ENCODE measurements around the gene FAM89A.
A peak's percentile ranks its signal among the peaks of the same experiment; 100 is the strongest.
"Not testable (repeated sequence)": the region's sequence is repeated elsewhere in the genome, so short reads cannot be mapped to it uniquely, and the experiment has no call there.

Gene FAM89A

DNA sequence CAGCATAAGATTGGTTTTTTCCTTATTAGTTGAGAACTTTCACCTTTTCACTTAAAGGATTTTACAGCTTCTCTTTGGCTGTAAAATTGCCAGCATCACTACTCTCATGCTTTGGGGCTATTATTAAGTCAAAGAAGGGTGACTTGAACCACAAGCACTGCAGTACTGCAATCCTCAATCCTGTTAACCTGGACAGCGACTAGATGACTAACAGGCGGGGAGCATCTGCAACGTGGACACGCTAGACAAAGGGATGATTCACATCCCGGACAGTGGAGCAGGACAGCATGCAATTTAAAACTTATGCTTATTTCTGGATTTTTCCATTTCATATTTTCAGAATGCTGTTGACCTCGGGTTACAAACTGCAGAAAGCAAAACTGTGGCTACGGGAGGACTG, 53.1 kb downstream of the FAM89A start:
- no peak for DNase-seq

- no peak for DNase-seq
These were observed 54.3 kb downstream of the FAM89A start for GRCh38 chr1:230985711-230986110.

- DNase-seq = not testable (repeated sequence)
These were observed 55.2 kb downstream of the FAM89A start for GRCh38 chr1:230984622-230985515.

- no peak for DNase-seq
These were observed 56.2 kb downstream of the FAM89A start for GRCh38 chr1:230983811-230984210.

- DNase-seq = no peak
These were observed 57.4 kb downstream of the FAM89A start for GRCh38 chr1:230982696-230983095.

- no peak for DNase-seq
These were observed 60.1 kb downstream of the FAM89A start for GRCh38 chr1:230979952-230980351.

GRCh38 chr1:230979389-230979716, 60.7 kb downstream of the FAM89A start:
- DNase-seq = no peak

DNA sequence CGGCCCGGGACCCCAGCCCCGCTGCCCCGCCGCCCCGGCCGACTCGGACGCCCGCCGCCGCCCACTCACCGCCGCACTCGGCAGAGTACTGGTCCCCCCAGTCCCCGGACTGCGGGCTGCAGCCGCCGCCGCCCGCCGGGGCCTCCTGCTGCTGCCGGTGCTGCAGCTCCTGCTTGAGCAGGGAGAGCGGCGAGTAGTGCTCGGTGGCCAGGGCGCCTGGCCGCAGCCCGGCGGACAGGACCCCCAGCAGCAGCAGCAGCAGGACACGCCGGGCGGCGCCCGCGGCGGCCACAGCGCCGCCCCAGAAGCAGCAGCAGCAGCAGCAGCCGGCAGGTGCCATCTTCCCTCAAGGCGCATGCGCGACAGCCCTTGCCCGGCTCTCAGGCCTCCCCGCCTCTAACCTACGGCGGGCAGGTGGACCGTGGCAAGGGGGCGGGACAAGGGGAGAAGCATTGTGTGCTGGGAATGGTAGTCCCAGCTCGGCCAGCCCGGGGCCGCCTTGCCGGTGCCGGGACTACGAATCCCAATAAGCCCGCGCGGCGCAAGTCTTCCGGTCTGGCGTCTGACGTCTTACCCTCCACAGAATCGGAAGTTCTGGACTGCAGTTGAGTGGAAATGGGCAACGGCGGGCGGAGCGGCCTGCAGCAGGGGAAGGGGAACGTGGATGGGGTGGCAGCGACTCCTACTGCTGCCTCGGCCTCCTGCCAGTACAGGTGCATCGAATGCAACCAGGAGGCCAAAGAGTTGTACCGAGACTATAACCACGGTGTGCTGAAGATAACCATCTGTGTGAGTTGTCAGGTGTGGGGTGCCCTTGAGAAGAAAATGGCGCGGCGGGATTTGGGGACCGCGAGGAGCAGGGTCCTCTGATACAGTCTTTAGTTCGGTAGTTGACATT, 61.3 kb downstream of the FAM89A start, which contains the start of the genes ARV1 and TTC13:
TSS of gene ARV1 (plus strand) at position 604 of the 898 bp plus-strand sequence. CDS start at position 616, 12 bp downstream.
TSS of gene TTC13 (minus strand) at position 371 of the 898 bp plus-strand sequence. CDS start at position 340, 31 bp downstream.
- peak; percentile 99 to 100 for DNase-seq

DNA sequence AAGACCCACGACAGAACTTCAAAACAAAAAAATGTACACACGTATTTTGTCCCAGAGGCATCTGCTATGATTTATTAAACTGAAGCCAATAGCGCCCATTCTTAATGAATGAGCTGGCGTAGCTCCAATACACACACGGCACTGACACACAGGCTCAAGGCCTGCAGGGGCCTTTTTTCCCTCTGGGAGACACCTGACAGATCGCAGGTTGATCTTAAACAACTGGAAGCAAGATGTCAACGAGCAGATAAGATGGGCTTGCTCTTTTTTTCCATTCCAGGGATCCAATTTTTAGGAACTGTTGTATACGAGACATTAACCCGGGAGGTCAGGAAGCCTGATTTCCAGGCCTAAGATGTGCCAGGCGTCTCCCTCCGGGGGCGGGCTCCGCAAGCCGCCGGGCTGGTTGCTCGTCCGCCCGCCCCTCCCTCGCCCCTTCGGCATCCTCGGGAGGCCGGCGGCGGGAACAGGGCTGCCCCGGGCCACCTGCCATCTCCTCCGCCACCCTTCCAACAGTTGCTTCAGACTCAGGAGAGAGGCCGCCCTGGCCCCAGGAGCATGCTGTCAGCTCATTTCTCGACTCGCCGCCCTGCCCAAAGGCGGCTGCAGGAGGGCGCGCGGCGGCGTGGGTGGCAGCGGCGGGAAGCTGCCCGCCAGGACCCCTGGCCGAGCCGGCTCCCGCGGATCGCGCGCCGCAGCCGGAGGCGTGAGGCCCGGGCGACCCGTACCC, 62.1 kb downstream of the FAM89A start:
- DNase-seq = peak; percentile 10 to 36

- DNase-seq = peak; percentile 45 to 53
These were observed 63.0 kb downstream of the FAM89A start for GRCh38 chr1:230976825-230977747.

DNA sequence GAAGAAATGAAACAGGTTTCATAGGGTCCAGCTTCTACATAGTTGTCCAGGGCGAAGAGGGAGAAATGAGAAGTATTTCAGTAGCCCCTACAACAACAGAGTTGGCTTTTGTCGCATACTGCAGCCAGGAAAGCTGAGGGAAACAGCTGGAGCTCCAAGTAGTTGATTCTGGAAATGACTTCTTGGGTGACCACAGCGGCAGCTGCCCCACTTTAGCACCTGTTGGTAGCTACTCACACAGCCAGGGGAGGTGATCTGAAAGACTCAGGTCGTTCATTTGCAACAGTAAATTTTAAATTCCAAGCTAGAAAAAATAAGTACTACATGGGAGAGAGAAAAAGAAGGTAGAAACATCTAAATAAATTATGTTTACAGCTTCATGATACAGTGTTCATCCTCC, 63.7 kb downstream of the FAM89A start:
- DNase-seq = no peak

DNA sequence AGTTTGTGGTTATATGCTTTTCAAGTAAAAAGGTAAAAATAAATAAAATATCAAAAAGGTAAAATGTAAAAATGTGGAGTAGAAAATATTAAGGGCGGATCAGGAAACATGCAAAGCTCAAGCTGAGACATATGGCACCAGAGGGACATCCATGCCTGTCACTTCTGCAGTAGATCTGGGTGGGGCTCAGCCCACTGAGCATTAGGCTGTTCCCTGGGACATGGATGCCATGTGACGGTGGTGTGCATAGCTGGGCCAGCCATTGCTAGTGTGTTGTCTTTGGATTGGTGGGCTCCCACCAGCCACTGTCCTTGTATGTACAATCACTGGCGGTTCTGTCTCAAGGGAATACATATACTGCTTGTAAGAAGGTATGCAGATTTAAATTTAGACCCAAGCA, 64.4 kb downstream of the FAM89A start:
- DNase-seq = no peak

DNA sequence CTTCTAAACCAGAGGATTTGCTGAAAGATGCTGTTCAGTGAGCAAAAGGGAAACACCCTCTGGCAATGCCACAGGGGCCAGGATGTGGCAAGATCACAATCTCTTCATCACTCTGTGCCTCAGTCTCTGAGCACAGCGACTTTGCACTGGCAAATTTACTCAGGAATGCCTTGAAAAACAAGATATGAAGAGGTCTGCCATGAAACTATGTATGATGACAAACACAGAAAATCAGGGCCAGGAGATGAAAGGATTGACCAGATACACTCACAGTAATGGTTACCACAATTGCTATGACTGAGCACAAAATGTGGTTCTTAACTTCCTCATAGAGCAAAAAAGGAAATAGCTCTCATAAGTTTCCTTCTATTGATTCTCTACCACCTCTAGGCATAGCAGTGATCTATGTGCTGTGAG, 67.2 kb downstream of the FAM89A start:
- DNase-seq = peak; percentile 54 to 77

DNA sequence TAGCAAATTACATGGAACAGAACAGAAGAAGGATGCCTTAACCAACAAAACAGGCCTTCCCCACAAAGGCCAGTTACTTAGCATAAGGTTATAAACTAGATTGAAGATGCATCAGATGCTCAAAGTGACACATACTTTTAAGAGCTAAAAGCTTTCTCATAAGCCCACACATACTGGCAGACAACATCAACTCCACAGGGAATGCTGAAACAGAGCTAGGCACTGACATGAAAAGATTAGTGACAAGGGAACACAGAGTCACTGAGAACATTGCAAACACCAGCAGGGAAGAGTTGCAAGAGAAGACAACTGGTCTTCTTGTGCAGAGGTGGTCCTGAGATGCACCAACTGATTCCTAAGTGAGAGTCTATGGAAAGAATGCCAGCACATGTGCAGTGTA, 68.3 kb downstream of the FAM89A start:
- no peak for DNase-seq

DNA sequence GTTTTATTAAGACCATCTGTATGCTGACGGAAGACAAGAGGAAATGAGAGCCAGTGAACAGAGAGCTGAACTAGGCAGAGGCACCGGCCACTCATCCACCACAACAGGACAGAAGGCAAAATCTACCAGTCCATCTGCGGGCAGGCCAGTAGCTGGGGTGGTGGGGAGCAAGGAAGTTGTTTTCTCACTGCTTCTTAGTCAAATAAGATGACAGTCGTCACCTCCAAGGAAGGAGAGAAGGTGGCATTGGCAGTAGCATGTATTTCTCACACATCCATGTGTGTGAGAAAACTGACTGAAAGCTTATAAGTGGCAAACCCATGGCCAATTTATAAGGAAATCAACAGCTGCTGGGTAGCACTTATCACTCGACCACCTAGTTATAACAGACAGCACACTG, 69.6 kb downstream of the FAM89A start:
- no peak for DNase-seq

Data from inflammatory macrophage (primary cell).